ENCODE measurements around the gene ITIH2. TPM values are rescaled to one million over a fixed set of nuclear protein-coding genes. Genes with fewer than 3 reads are reported as not detected.
"Not testable (repeated sequence)": the region's sequence is repeated elsewhere in the genome, so short reads cannot be mapped to it uniquely, and the experiment has no call there.

The ITIH2 gene
- total RNA-seq, 1 donor from 2014 or later: not detected

DNA sequence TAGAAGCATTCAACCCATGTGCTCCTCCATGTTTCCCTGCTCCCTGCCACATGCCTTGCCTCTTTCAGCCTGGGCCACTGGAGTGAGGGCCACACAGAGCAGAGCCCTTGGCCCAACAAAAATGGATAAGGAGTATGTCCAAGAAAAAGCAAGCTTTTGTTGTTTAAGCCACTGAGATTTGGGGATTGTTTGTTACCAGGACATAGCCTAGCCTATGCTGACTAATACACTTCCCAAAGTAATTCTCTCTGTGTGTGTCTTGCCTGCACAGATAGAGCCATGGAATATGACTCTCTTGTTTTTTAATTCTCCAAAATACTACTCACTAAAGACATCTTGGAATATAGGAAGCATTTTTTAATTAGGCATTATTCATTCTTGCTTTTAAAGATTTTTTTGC lies 13.5 kb upstream of the ITIH2 start:
- peaks cover 6% of the 10 kb centered on the region for H3K4me1 Mint-ChIP-seq
- TF ChIP-seq, protein P1, sequence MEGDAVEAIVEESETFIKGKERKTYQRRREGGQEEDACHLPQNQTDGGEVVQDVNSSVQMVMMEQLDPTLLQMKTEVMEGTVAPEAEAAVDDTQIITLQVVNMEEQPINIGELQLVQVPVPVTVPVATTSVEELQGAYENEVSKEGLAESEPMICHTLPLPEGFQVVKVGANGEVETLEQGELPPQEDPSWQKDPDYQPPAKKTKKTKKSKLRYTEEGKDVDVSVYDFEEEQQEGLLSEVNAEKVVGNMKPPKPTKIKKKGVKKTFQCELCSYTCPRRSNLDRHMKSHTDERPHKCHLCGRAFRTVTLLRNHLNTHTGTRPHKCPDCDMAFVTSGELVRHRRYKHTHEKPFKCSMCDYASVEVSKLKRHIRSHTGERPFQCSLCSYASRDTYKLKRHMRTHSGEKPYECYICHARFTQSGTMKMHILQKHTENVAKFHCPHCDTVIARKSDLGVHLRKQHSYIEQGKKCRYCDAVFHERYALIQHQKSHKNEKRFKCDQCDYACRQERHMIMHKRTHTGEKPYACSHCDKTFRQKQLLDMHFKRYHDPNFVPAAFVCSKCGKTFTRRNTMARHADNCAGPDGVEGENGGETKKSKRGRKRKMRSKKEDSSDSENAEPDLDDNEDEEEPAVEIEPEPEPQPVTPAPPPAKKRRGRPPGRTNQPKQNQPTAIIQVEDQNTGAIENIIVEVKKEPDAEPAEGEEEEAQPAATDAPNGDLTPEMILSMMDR (conservative IDR thresholded peaks at IDR 0.05): no peak
- peaks cover 3% of the 10 kb centered on the region for H3K36me3 Mint-ChIP-seq (ENCODE audit: low read depth)
- H3K9me3 Mint-ChIP-seq: peaks cover 6% of the 10 kb centered on the region
- no peak for DNase-seq (ENCODE audit: low read depth, low spot score)
- H3K27ac Mint-ChIP-seq (ENCODE audit: unreplicated experiment): no peak overlapping the region
- H3K27me3 Mint-ChIP-seq (ENCODE audit: low read depth): peaks cover 13% of the 10 kb centered on the region
- no peak overlapping the region for H3K4me3 Mint-ChIP-seq

DNA sequence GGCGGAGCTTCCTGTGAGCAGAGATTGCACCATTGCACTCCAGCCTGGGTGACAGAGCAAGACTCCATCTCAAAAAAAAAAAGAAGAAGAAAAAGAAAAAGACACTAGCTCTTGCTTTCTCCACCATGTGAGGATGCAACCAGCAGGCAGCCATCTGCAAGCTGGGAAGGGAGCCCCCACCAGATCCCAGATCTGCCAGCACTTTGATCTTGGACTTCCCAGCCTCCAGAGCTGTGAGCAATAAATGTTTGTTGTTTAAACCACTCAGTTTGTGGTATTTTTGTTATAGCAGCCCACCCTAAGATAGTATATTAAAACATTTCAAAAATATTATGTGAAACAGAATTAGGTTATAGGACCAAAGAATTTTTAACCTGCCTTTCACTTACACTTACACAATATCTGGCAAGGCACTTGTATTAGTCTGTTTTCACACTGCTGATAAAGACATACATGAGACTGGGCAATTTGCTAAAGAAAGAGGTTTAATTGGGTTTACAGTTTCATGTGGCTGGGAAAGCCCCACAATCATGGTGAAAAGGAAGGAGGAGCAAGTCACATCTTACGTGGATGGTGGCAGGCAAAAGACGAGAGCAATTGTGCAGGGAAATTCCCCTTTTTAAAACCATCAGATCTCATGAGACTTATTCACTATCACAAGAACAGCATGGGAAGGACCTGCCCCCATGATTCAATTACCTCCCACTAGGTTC lies 12.1 kb upstream of the ITIH2 start:
- H3K27me3 Mint-ChIP-seq (ENCODE audit: low read depth); H3K4me3 Mint-ChIP-seq; DNase-seq (ENCODE audit: low read depth, low spot score); H3K4me1 Mint-ChIP-seq; H3K27ac Mint-ChIP-seq (ENCODE audit: unreplicated experiment); H3K9me3 Mint-ChIP-seq; H3K36me3 Mint-ChIP-seq (ENCODE audit: low read depth): not testable (repeated sequence)

DNA sequence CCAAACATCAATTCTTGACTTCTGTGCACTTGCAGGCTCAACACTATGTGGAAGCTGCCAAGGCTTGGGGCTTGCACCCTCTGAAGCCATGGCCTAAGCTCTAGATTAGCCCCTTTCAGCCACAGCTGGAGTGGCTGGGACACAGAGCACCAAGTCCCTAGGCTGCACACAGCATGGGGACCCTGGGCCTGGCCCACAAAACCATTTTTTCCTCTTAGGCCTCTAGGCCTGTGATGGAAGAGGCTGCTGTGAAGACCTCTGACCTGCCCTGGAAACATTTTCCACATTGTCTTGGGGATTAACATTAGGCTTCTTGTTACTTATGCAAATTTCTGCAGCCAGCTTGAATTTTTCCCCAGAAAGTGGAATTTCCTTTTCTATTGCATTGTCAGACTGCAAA lies 10.7 kb upstream of the ITIH2 start:
- H3K9me3 Mint-ChIP-seq; H3K36me3 Mint-ChIP-seq (ENCODE audit: low read depth); H3K4me1 Mint-ChIP-seq; H3K27ac Mint-ChIP-seq (ENCODE audit: unreplicated experiment); DNase-seq (ENCODE audit: low read depth, low spot score); H3K27me3 Mint-ChIP-seq (ENCODE audit: low read depth); H3K4me3 Mint-ChIP-seq: not testable (repeated sequence)

DNA sequence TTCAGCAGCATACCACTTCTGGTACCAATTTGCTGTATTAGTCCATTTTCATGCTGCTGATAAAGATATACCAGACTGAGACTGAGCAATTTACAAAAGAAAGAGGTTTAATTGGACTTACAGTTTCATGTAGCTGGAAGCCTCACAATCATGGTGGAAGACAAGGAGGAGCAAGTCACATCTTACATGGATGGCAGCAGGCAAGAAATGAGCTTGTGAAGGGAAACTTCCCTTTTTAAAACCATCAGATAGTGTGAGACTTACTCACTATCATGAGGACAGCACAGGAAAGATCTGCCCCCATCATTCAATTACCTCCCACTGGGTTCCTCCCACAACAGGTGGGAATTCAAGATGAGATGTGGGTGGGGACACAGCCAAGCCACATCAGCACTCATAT lies 9.9 kb upstream of the ITIH2 start:
- not testable (repeated sequence) for DNase-seq (ENCODE audit: low read depth, low spot score); H3K36me3 Mint-ChIP-seq (ENCODE audit: low read depth); H3K27ac Mint-ChIP-seq (ENCODE audit: unreplicated experiment); H3K4me3 Mint-ChIP-seq; H3K4me1 Mint-ChIP-seq; H3K9me3 Mint-ChIP-seq; H3K27me3 Mint-ChIP-seq (ENCODE audit: low read depth)

DNA sequence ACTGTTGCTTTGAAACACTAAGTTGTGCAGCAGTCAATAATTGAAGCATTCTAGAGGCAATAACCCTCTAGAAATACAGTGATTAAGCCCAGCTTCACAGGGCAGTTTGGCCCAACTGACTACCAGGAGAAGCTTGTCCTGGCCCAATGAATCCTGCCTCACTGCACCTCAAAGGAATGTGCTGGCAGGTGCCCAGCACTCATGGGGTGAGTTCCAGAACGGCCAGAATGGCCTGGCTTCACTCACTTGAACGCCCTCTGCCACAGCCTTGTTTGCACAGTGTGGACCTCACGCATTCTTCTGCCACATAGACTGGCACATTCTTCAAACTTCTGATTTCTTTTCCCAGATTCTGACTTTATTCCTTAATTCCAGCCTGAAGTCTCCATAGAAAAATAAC lies 6.6 kb upstream of the ITIH2 start:
- no peaks in the 10 kb centered on the region for H3K4me1 Mint-ChIP-seq

DNA sequence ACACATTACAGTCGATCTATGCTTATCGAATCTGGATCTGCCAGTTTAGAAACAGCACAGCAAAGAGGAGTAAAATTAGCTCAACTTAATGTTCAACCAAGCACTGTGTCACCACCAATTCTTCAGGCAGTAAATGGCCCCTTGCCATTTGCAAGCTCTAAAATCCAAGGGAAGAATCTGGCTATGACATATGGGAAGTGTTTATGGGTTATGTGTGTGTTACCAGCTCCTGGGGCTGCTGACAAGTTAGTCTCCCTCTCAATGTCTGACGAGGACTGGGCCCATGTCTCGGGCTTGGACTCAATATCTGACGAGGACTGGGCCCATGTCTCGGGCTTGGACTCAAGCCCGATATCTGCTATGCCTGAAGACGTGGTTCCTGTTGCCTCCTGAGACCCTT lies 5.7 kb upstream of the ITIH2 start:
- TF ChIP-seq, protein P1 (conservative IDR thresholded peaks at IDR 0.05): no peak
- DNase-seq (ENCODE audit: low read depth, low spot score): no peak
- H3K4me1 Mint-ChIP-seq: no peaks in the 10 kb centered on the region
- no peak overlapping the region for H3K27ac Mint-ChIP-seq (ENCODE audit: unreplicated experiment)
- H3K27me3 Mint-ChIP-seq (ENCODE audit: low read depth): peaks cover 5% of the 10 kb centered on the region
- no peak overlapping the region for H3K4me3 Mint-ChIP-seq
- peaks cover 3% of the 10 kb centered on the region for H3K36me3 Mint-ChIP-seq (ENCODE audit: low read depth)
- peaks cover 6% of the 10 kb centered on the region for H3K9me3 Mint-ChIP-seq

More for the DNA sequence above, 6.6 kb upstream of the ITIH2 start:
- no peak overlapping the region for H3K4me3 Mint-ChIP-seq
- peaks cover 3% of the 10 kb centered on the region for H3K36me3 Mint-ChIP-seq (ENCODE audit: low read depth)
- H3K9me3 Mint-ChIP-seq: peaks cover 6% of the 10 kb centered on the region
- DNase-seq (ENCODE audit: low read depth, low spot score): no peak
- H3K27ac Mint-ChIP-seq (ENCODE audit: unreplicated experiment): no peak overlapping the region
- TF ChIP-seq, protein P1 (conservative IDR thresholded peaks at IDR 0.05): no peak
- H3K27me3 Mint-ChIP-seq (ENCODE audit: low read depth): peaks cover 3% of the 10 kb centered on the region

DNA sequence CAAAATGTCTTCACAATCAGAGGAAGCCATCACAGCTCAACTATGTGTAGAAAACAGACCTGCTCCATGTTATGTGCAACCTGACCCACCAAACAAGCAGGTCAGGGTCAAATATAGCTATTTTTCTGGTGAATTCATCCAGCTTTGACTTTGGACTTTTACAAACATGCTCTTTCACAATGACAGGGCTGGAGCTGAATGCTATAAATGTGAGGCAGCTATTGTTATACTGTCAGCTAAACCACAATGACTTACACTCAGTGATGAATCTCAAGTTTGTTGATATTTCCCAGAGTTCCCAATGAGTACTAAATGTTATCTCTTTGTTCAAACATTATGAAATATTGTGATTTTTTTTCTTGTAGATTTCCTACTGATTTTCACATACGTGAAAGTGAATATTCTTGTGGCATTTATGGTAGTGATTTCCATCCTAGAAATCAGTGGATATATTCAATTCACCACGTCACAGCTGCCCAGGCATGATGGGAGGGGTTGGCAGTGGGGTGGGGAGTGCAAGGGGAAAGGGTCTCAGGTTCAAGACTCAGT lies 2.5 kb upstream of the ITIH2 start:
- Mint-ChIP-seq H3K9me3 (no peaks in the 10 kb centered on the region), H3K36me3 (ENCODE audit: low read depth) (no peaks in the 10 kb centered on the region), H3K27ac (ENCODE audit: unreplicated experiment) (no peak overlapping the region), H3K4me1 (no peaks in the 10 kb centered on the region), H3K27me3 (ENCODE audit: low read depth) (peaks cover 19% of the 10 kb centered on the region), H3K4me3 (no peak overlapping the region)
- no peak for DNase-seq (ENCODE audit: low read depth, low spot score)
- TF ChIP-seq, protein P1 (conservative IDR thresholded peaks at IDR 0.05): no peak
